Neuronal stem cell (in vitro differentiated cells): ENCODE data around the gene CCS.

ENCODE experiments used
- DNase-seq: peaks from one replicate; pipeline ENCODE4 v3.0.0-alpha.2; 2013; ENCODE audit warnings: low spot score
- H2AFZ ChIP-seq: one replicate; pipeline ENCODE4 v1.6.1; 2013; ENCODE audit warnings: mild to moderate bottlenecking, low read length, inconsistent platforms
- H2AK5ac ChIP-seq: 2 replicates; pipeline ENCODE4 v1.6.1; 2013; ENCODE audit warnings: low read depth, mild to moderate bottlenecking, inconsistent platforms, low read length, moderate library complexity, mixed read lengths
- H2BK120ac ChIP-seq: 2 replicates; pipeline ENCODE4 v1.6.1; 2013; ENCODE audit warnings: low read depth, mild to moderate bottlenecking, inconsistent platforms, low read length, moderate library complexity, mixed read lengths
- H2BK12ac ChIP-seq: one replicate; pipeline ENCODE4 v1.6.1; 2013; ENCODE audit warnings: low read length, inconsistent platforms
- H2BK15ac ChIP-seq: 2 replicates; pipeline ENCODE4 v1.6.1; 2013; ENCODE audit warnings: mild to moderate bottlenecking, low read length, inconsistent platforms, mixed read lengths
- H2BK5ac ChIP-seq: one replicate; pipeline ENCODE4 v1.6.1; 2013; ENCODE audit warnings: inconsistent platforms, mild to moderate bottlenecking, low read length, moderate library complexity
- H3K14ac ChIP-seq: one replicate; pipeline ENCODE4 v1.6.1; 2013; ENCODE audit warnings: low read length, inconsistent platforms
- H3K18ac ChIP-seq: 2 replicates; pipeline ENCODE4 v1.6.1; 2013; ENCODE audit warnings: low read length, inconsistent platforms
- H3K23ac ChIP-seq: 2 replicates; pipeline ENCODE4 v1.6.1; 2013; ENCODE audit warnings: low read depth, mild to moderate bottlenecking, mixed read lengths, low read length, inconsistent platforms; ENCODE audit not compliant: poor library complexity
- H3K27ac ChIP-seq: replicated peaks from 3 replicates; pipeline ENCODE4 v1.5.1; 2013; ENCODE audit warnings: low read length, inconsistent platforms
- H3K27me3 ChIP-seq, 3 experiments: 2 replicates each; pipeline ENCODE4 v1.6.1; 2013; ENCODE audit warnings: low read length in 3 of 3, mild to moderate bottlenecking in 2 of 3, inconsistent platforms in 1 of 3, low read depth in 1 of 3, mixed read lengths in 1 of 3, moderate library complexity in 1 of 3; ENCODE audit not compliant: control insufficient read depth in 3 of 3, insufficient read depth in 3 of 3
- H3K36me3 ChIP-seq, 2 donors: replicated peaks in 1 of 2; 2 replicates each; pipeline ENCODE4 v1.6.1; 2013; ENCODE audit warnings: low read length in 2 of 2; ENCODE audit not compliant: control insufficient read depth in 2 of 2, insufficient read depth in 2 of 2
- H3K4ac ChIP-seq: 2 replicates; pipeline ENCODE4 v1.6.1; 2013; ENCODE audit warnings: inconsistent platforms, mild to moderate bottlenecking, low read length, moderate library complexity
- H3K4me1 ChIP-seq, 2 donors: 1 replicate in 1 of 2; 2 replicates in 1 of 2; pipeline ENCODE4 v1.6.1; 2013; ENCODE audit warnings: low read length in 2 of 2, low read depth in 1 of 2; ENCODE audit not compliant: control insufficient read depth in 2 of 2, insufficient read depth in 1 of 2
- H3K4me2 ChIP-seq: one replicate; pipeline ENCODE4 v1.6.1; 2013; ENCODE audit warnings: mild to moderate bottlenecking, low read length, inconsistent platforms; ENCODE audit not compliant: insufficient read depth, poor library complexity, severe bottlenecking
- H3K4me3 ChIP-seq, 2 donors: 2 replicates each; pipeline ENCODE4 v1.5.1; 2013; ENCODE audit warnings: low read length in 2 of 2, mild to moderate bottlenecking in 2 of 2, inconsistent platforms in 1 of 2, moderate library complexity in 1 of 2
- H3K79me1 ChIP-seq: one replicate; pipeline ENCODE4 v1.6.1; 2013; ENCODE audit warnings: low read depth, mild to moderate bottlenecking, inconsistent platforms, low read length, moderate library complexity
- H3K9ac ChIP-seq: one replicate; pipeline ENCODE4 v1.6.1; 2013; ENCODE audit warnings: mild to moderate bottlenecking, low read depth, low read length, inconsistent platforms; ENCODE audit not compliant: poor library complexity
- H3K9me3 ChIP-seq, 2 donors: replicated peaks in 1 of 2; 2 replicates each; pipeline versions ENCODE3 to v1.6.1; 2013; ENCODE audit warnings: low read length in 2 of 2, mild to moderate bottlenecking in 2 of 2, inconsistent platforms in 1 of 2, low read depth in 1 of 2, mixed read lengths in 1 of 2, moderate library complexity in 1 of 2; ENCODE audit not compliant: control insufficient read depth in 2 of 2, insufficient read depth in 1 of 2
- H4K8ac ChIP-seq: one replicate; pipeline ENCODE4 v1.6.1; 2013; ENCODE audit warnings: low read depth, mild to moderate bottlenecking, inconsistent platforms, low read length, moderate library complexity
- H4K91ac ChIP-seq: one replicate; pipeline ENCODE4 v1.6.1; 2013; ENCODE audit warnings: low read length, low read depth, mild to moderate bottlenecking, inconsistent platforms; ENCODE audit not compliant: poor library complexity
- WGBS, 2 donors: extraction: QIAGEN DNeasy Blood & Tissue Kit; methylation state at CpG; one replicate each; pipeline ENCODE4 v1.1.7; 2013; ENCODE audit warnings: missing lambda C conversion rate in 2 of 2, mixed read lengths in 1 of 2; ENCODE audit not compliant: insufficient read length in 2 of 2, insufficient replicate concordance in 1 of 2; ENCODE audit errors: extremely low coverage in 2 of 2; 5-methylcytosine and 5-hydroxymethylcytosine counted together

Gene CCS

DNA sequence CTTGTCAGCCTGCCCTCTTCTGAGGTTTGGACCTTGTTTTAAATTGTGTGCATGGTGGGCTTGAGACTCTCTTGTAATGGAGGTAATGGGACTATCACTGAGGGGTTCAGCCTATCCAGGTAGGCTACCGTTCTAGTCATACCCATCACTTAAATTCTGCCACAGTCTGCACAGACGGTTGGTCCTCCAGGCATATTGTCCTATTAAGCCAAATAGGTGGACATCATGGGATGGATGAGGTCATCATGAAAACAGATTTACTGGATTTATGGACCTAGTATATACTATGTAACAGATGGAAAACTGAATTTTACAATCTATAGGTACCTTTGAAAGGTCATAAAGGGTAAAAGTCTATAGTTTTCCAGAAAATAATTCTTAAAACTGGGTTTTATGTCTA lies 36.4 kb downstream of the CCS start:
- Histone ChIP-seq H2BK15ac (no peak overlapping the region), H3K9me3 (no peaks in the 10 kb centered on the region), H4K8ac (no peak overlapping the region), H3K27ac (no peak overlapping the region), H3K27me3 (no peaks in the 10 kb centered on the region), H3K4me2 (no peak overlapping the region), H2AFZ (no peak overlapping the region), H2AK5ac (no peak overlapping the region), H3K23ac (no peak overlapping the region), H3K9ac (no peak overlapping the region), H3K4me1 (no peaks in the 10 kb centered on the region), H2BK5ac (no peak overlapping the region), H3K36me3 (peaks cover 63 to 96% of the 10 kb centered on the region in 2 donors), H2BK12ac (no peak overlapping the region), H3K18ac (no peak overlapping the region), H3K4ac (no peak overlapping the region), H2BK120ac (no peak overlapping the region), H3K4me3 (no peak overlapping the region), H4K91ac (no peak overlapping the region), H3K79me1 (peaks cover 29% of the 10 kb centered on the region), H3K14ac (no peak overlapping the region)
- no CpG with 5 or more reads among the region's 2 CpGs for WGBS, 2 donors
- no peak for DNase-seq

DNA sequence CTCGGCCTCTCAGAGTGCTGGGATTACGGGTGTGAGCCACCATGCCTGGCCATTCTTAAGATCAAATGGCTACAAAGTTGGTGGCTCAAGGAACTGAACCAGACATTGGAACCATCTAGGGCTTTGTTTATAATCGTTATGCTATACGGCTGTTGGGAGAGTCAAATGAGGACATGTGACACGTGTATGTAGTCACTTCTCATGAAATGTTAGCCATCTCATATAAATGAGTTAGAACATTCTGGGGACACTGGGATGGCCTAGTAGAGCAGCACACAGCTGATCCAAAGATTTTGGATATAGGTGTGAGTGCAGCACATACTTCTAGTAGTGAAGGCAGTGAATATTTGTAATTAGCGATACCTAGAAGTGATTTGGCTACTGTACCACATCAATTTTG lies 38.9 kb downstream of the CCS start:
- no peak overlapping the region for H2BK120ac ChIP-seq
- no peak overlapping the region for H3K4me2 ChIP-seq
- no peak overlapping the region for H2BK12ac ChIP-seq
- H3K79me1 ChIP-seq, result peaks cover 10% of the 10 kb centered on the region
- no peaks in the 10 kb centered on the region for H3K27me3 ChIP-seq
- no peak for DNase-seq
- no peak overlapping the region for H4K91ac ChIP-seq
- H3K4me1 ChIP-seq, result no peaks in the 10 kb centered on the region
- H3K36me3 ChIP-seq, result peaks cover 42 to 91% of the 10 kb centered on the region in 2 donors
- H3K4me3 ChIP-seq, result no peak overlapping the region
- no peak overlapping the region for H3K9ac ChIP-seq
- no peak overlapping the region for H2BK15ac ChIP-seq
- H3K23ac ChIP-seq, result no peak overlapping the region
- WGBS, 2 donors, result no CpG with 5 or more reads among the region's 6 CpGs
- no peak overlapping the region for H2AK5ac ChIP-seq
- H3K9me3 ChIP-seq, result no peaks in the 10 kb centered on the region
- H3K27ac ChIP-seq, result no peak overlapping the region
- no peak overlapping the region for H3K18ac ChIP-seq
- H3K4ac ChIP-seq, result no peak overlapping the region
- no peak overlapping the region for H2BK5ac ChIP-seq
- no peak overlapping the region for H2AFZ ChIP-seq
- no peak overlapping the region for H3K14ac ChIP-seq
- H4K8ac ChIP-seq, result no peak overlapping the region

DNA sequence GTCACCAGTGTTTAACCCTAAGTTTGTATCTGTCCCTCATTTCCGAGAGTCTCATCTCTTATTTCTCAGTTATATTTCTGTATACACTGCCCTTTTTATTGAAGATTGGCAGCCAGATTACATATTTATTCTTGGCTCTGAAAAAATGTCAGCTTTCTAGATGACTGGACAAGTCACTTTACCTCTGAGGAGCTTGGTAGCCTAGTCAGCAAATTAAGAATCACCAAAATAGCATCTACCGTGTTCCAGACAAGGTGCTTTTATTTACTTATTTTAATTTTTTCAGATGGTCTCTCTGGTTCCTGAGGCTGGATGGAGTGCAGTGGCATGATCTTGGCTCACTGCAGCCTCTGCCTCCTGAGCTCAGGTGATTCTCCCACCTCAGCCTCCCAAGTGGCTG lies 40.0 kb downstream of the CCS start:
- Histone ChIP-seq H3K4ac (no peak overlapping the region), H3K4me2 (no peak overlapping the region), H3K18ac (no peak overlapping the region), H3K27me3 (no peaks in the 10 kb centered on the region), H3K14ac (no peak overlapping the region), H2BK15ac (no peak overlapping the region), H3K36me3 (peaks cover 31 to 82% of the 10 kb centered on the region in 2 donors), H2BK5ac (no peak overlapping the region), H2AK5ac (no peak overlapping the region), H3K4me3 (no peak overlapping the region), H3K27ac (no peak overlapping the region), H3K9ac (no peak overlapping the region), H2BK120ac (no peak overlapping the region), H3K79me1 (peaks cover 10% of the 10 kb centered on the region), H2BK12ac (no peak overlapping the region), H3K9me3 (no peaks in the 10 kb centered on the region), H3K4me1 (peaks cover 0 to 5% of the 10 kb centered on the region in 2 donors), H4K8ac (no peak overlapping the region), H4K91ac (no peak overlapping the region), H2AFZ (no peak overlapping the region), H3K23ac (no peak overlapping the region)
- no CpG with 5 or more reads among the region's 2 CpGs for WGBS, 2 donors
- no peak for DNase-seq

DNA sequence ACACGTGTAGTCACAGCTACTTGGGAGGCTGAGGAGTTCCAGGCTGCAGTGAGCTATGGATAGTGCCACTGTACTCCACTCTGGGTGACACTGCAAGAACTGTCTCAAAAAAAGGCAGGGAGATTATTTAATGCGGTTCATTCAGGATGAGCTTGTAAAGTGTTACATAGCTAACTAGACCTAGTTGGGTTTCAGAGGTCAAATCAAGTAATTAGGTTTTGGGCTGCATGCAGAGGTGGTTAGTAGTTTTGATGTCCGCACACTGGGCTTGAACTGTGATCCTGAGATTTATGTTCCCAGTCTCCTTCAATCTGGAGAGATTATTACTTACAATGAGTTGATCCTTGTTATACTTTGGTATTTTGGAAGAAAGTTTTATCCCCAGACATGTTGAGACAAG lies 43.4 kb downstream of the CCS start:
- Histone ChIP-seq H3K18ac (no peak overlapping the region), H3K36me3 (peaks cover 19 to 73% of the 10 kb centered on the region in 2 donors), H3K27ac (peak overlapping the region; percentile 7), H2AFZ (no peak overlapping the region), H3K4ac (no peak overlapping the region), H3K79me1 (peaks cover 3% of the 10 kb centered on the region), H4K8ac (no peak overlapping the region), H3K4me2 (no peak overlapping the region), H3K23ac (no peak overlapping the region), H4K91ac (no peak overlapping the region), H2BK5ac (no peak overlapping the region), H2AK5ac (no peak overlapping the region), H3K9ac (no peak overlapping the region), H2BK120ac (no peak overlapping the region), H3K4me3 (no peak overlapping the region), H3K4me1 (peaks cover 8 to 24% of the 10 kb centered on the region in 2 donors), H3K27me3 (no peaks in the 10 kb centered on the region), H2BK12ac (no peak overlapping the region), H2BK15ac (no peak overlapping the region), H3K14ac (no peak overlapping the region), H3K9me3 (no peaks in the 10 kb centered on the region)
- no peak for DNase-seq
- no CpG with 5 or more reads among the region's 3 CpGs for WGBS, 2 donors
